ENCODE measurements around the gene NEDD4L. TPM values are rescaled to one million over a fixed set of nuclear protein-coding genes. Genes with fewer than 3 reads are reported as not detected.

Gene NEDD4L
- total RNA-seq, 1 experiment from 2014 or later: 57.4 TPM

GRCh38 chr18:58057291-58057965 is 13.4 kb downstream of the NEDD4L start:
- H3K4me3 ChIP-seq: no peak overlapping the region
- no peaks in the 10 kb centered on the region for H3K27me3 ChIP-seq (ENCODE audit: insufficient read depth, low read depth)
- H3K9me2 ChIP-seq (ENCODE audit: insufficient read depth): no peaks in the 10 kb centered on the region
- no peak for TF ChIP-seq CTCF (conservative IDR thresholded peaks at IDR 0.05)
- TF ChIP-seq EZH2 (IDR thresholded peaks at IDR 0.05; ENCODE audit: low read depth): no peak
- no peak overlapping the region for H3K4me2 ChIP-seq
- H3F3A ChIP-seq (ENCODE audit: insufficient read depth, low read depth): peaks cover 21% of the 10 kb centered on the region
- no peak overlapping the region for H2AFZ ChIP-seq
- intact Hi-C loops (cut with micrococcal nuclease; ENCODE audit: unreplicated experiment): no loop called here
- H3K79me2 ChIP-seq (ENCODE audit: low read depth): peaks cover 86% of the 10 kb centered on the region
- ChIA-PET CTCF (no interaction called here), POLR2A (ENCODE audit: unreplicated experiment) (no interaction called here)
- H3K27ac ChIP-seq: no peak overlapping the region
- no peak for DNase-seq
- H4K20me1 ChIP-seq (ENCODE audit: insufficient read depth): no peaks in the 10 kb centered on the region
- no TSS peak for BruUV-seq (replicated peaks)
- H3K9me3 ChIP-seq (ENCODE audit: insufficient read depth, low read depth): no peaks in the 10 kb centered on the region
- peaks cover 3% of the 10 kb centered on the region; the same call in 1 of the 2 replicates for H3K36me3 ChIP-seq (ENCODE audit: low read depth)
- peaks cover 27% of the 10 kb centered on the region for H3K4me1 ChIP-seq (replicated peaks; ENCODE audit: insufficient read depth)

- H3K9me2 ChIP-seq (ENCODE audit: insufficient read depth): no peaks in the 10 kb centered on the region
- 0 out of 2 replicates have a peak overlapping the region, but pooled peaks have one; percentile 2 for H3K4me2 ChIP-seq
- POLR2A ChIA-PET (ENCODE audit: unreplicated experiment): no interaction called here
- CTCF ChIA-PET: no interaction called here
- TF ChIP-seq CTCF (conservative IDR thresholded peaks at IDR 0.05) (no peak), EZH2 (IDR thresholded peaks at IDR 0.05; ENCODE audit: low read depth) (no peak)
- peak in 1 of 2 experiments; percentile 63 for DNase-seq
- peaks cover 18% of the 10 kb centered on the region for H3F3A ChIP-seq (ENCODE audit: insufficient read depth, low read depth)
- no peaks in the 10 kb centered on the region for H3K27me3 ChIP-seq (ENCODE audit: insufficient read depth, low read depth)
- no TSS peak for BruUV-seq (replicated peaks)
- H3K79me2 ChIP-seq (ENCODE audit: low read depth): peaks cover 76% of the 10 kb centered on the region
- no peak overlapping the region for H3K4me3 ChIP-seq
- H3K4me1 ChIP-seq (replicated peaks; ENCODE audit: insufficient read depth): peaks cover 24% of the 10 kb centered on the region
- H2AFZ ChIP-seq: no peak overlapping the region
- no peaks in the 10 kb centered on the region for H4K20me1 ChIP-seq (ENCODE audit: insufficient read depth)
- peaks cover under 1% of the 10 kb centered on the region; the same call in 1 of the 2 replicates for H3K36me3 ChIP-seq (ENCODE audit: low read depth)
- no peak overlapping the region for H3K27ac ChIP-seq
- intact Hi-C loops (cut with micrococcal nuclease; ENCODE audit: unreplicated experiment): no loop called here
- H3K9me3 ChIP-seq (ENCODE audit: insufficient read depth, low read depth): no peaks in the 10 kb centered on the region
These were observed 14.7 kb downstream of the NEDD4L start for GRCh38 chr18:58058720-58059119.

- no TSS peak for BruUV-seq (replicated peaks)
- CTCF ChIA-PET: no interaction called here
These were observed 16.2 kb downstream of the NEDD4L start for GRCh38 chr18:58060254-58060653.

More at GRCh38 chr18:58060254-58060653, 16.2 kb downstream of the NEDD4L start:
- H3K27me3 ChIP-seq (ENCODE audit: insufficient read depth, low read depth): no peaks in the 10 kb centered on the region
- no peak overlapping the region for H3K4me2 ChIP-seq
- intact Hi-C loops (cut with micrococcal nuclease; ENCODE audit: unreplicated experiment): no loop called here
- no peaks in the 10 kb centered on the region for H3K9me2 ChIP-seq (ENCODE audit: insufficient read depth)
- H3K4me1 ChIP-seq (replicated peaks; ENCODE audit: insufficient read depth): peaks cover 10% of the 10 kb centered on the region
- no peak overlapping the region for H3K27ac ChIP-seq
- POLR2A ChIA-PET (ENCODE audit: unreplicated experiment): no interaction called here
- H3F3A ChIP-seq (ENCODE audit: insufficient read depth, low read depth): peaks cover 3% of the 10 kb centered on the region; the same call in 1 of the 2 replicates
- DNase-seq: no peak
- H3K9me3 ChIP-seq (ENCODE audit: insufficient read depth, low read depth): no peaks in the 10 kb centered on the region
- no peak for TF ChIP-seq CTCF (conservative IDR thresholded peaks at IDR 0.05)
- no peaks in the 10 kb centered on the region for H3K36me3 ChIP-seq (ENCODE audit: low read depth)
- no peak overlapping the region for H2AFZ ChIP-seq
- no peaks in the 10 kb centered on the region for H4K20me1 ChIP-seq (ENCODE audit: insufficient read depth)
- H3K79me2 ChIP-seq (ENCODE audit: low read depth): peaks cover 74% of the 10 kb centered on the region
- H3K4me3 ChIP-seq: no peak overlapping the region

Data from PC-9 (cell line).